GM10266 (cell line): ENCODE results near the gene R3HCC1L.

Source experiments
- DNase-seq: peaks from one replicate; pipeline ENCODE4 v3.0.0; 2012; ENCODE audit errors: extremely low spot score
- CTCF ChIP-seq: IDR thresholded peaks from 2 replicates; pipeline ENCODE4 v1.5.1; 2012; ENCODE audit warnings: mild to moderate bottlenecking, low read depth; ENCODE audit not compliant: control insufficient read depth, insufficient read depth; ENCODE audit errors: missing control alignments

The R3HCC1L gene

GRCh38 chr10:98236862-98237261, 102.4 kb downstream of the R3HCC1L start:
- TF ChIP-seq CTCF: no peak
- no peak for DNase-seq

- no peak for TF ChIP-seq CTCF
- no peak for DNase-seq
These were observed 103.9 kb downstream of the R3HCC1L start for GRCh38 chr10:98238391-98238790.

- DNase-seq: no peak
- TF ChIP-seq CTCF: no peak
These were observed 106.1 kb downstream of the R3HCC1L start for GRCh38 chr10:98240524-98240923.

- TF ChIP-seq CTCF: peak; percentile 27
- no peak for DNase-seq
These were observed 108.4 kb downstream of the R3HCC1L start for GRCh38 chr10:98242823-98243222.

GRCh38 chr10:98244141-98244540, 109.7 kb downstream of the R3HCC1L start:
- TF ChIP-seq CTCF: no peak
- DNase-seq: no peak

GRCh38 chr10:98244586-98244985, 110.1 kb downstream of the R3HCC1L start:
- DNase-seq: no peak
- no peak for TF ChIP-seq CTCF

- TF ChIP-seq CTCF: no peak
- DNase-seq: no peak
These were observed 112.7 kb downstream of the R3HCC1L start for GRCh38 chr10:98246911-98247805.
